HEK293 (cell line): Measurements from ENCODE around the gene SELENOO.

Experiments
- MYNN ChIP-seq: fragments of 450-650 bp; formaldehyde crosslinking; IDR thresholded peaks from 2 replicates; pipeline ENCODE4 v1.5.1; 2016; ENCODE audit warnings: missing biosample characterization, missing genetic modification characterization, borderline replicate concordance
- ZFP37 ChIP-seq: fragments of 450-650 bp; formaldehyde crosslinking; IDR thresholded peaks from 2 replicates; pipeline ENCODE4 v1.5.1; 2016; ENCODE audit warnings: missing biosample characterization, missing genetic modification characterization

DNA sequence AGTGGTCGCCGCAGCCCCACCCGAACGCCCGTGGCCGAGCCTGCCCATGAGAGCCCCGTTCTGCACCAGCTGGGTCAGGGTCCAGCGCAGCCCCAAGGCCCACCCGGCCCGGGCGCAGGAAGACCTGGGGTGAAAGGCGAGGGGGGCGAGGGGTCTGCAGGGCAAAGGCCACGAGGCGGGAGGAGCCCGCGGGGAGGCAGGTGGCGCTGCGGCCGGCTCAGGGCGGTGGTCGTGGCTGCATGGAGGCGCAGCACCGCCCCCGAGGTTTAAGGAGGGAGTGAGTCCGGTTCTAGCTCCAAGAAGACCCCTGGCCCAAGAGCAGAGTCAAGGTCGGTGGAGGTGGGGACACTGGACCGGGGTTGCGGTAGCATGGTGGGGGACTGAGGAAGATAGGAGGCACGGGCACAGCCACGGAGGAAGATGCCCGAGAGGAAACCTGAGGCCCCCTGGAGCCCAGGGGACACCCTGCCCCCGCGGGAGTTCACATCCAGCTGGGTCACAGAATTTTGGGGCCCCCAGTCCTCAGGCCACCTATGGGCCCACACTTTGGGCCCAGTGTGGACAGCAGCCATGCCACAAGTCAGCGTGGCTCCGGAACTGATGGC is 50.8 kb downstream of the SELENOO start:
- TF ChIP-seq MYNN (tag by site-specific recombination) = no peak
- no peak for TF ChIP-seq ZFP37 (tag by site-specific recombination)
